Fibroblast of lung (primary cell): ENCODE measurements around the gene DLGAP1. TPM values are rescaled to one million over a fixed set of nuclear protein-coding genes. Genes with fewer than 3 reads are reported as not detected.
"Not testable (repeated sequence)": the region's sequence is repeated elsewhere in the genome, so short reads cannot be mapped to it uniquely, and the experiment has no call there.

Experiments
- DNase-seq, 2 donors: peaks; one replicate each; pipeline versions ENCODE4 v3.0.0 to v3.0.0-alpha.2; 2010; ENCODE audit warnings: low read depth in 2 of 2
- H2AFZ ChIP-seq: 2 replicates; pipeline ENCODE4 v1.5.1; 2012; ENCODE audit warnings: low read length, control low read depth, inconsistent platforms
- H3K27ac ChIP-seq: 2 replicates; pipeline ENCODE4 v1.5.1; 2011; ENCODE audit warnings: low read length, control low read depth; ENCODE audit not compliant: insufficient read depth
- H3K27me3 ChIP-seq: 2 replicates; pipeline ENCODE4 v1.5.1; 2011; ENCODE audit warnings: mild to moderate bottlenecking, low read length; ENCODE audit not compliant: control insufficient read depth, insufficient read depth
- H3K36me3 ChIP-seq: 2 replicates; pipeline ENCODE4 v1.5.1; 2011; ENCODE audit warnings: low read length; ENCODE audit not compliant: control insufficient read depth, insufficient read depth
- H3K4me1 ChIP-seq: 2 replicates; pipeline ENCODE4 v1.5.1; 2011; ENCODE audit warnings: low read length; ENCODE audit not compliant: control insufficient read depth, insufficient read depth; ENCODE audit errors: extremely low read depth
- H3K4me2 ChIP-seq: 2 replicates; pipeline ENCODE4 v1.5.1; 2011; ENCODE audit warnings: low read length, control low read depth; ENCODE audit not compliant: insufficient read depth; ENCODE audit errors: extremely low read depth
- H3K4me3 ChIP-seq, 4 experiments: fragments of 200-600 bp in 1 of 4; sonication (generic) in 1 of 4; replicated peaks in 1 of 4; 2 replicates each; pipeline ENCODE4 v1.5.1; 2011 to 2016; ENCODE audit warnings: low read length in 4 of 4, low read depth in 3 of 4, mild to moderate bottlenecking in 3 of 4, control low read depth in 2 of 4, inconsistent platforms in 1 of 4, mixed read lengths in 1 of 4; ENCODE audit not compliant: insufficient read depth in 1 of 4; ENCODE audit errors: control extremely low read depth in 1 of 4
- H3K79me2 ChIP-seq: 2 replicates; pipeline ENCODE4 v1.5.1; 2012; ENCODE audit warnings: mild to moderate bottlenecking, low read length, inconsistent platforms; ENCODE audit not compliant: control insufficient read depth, insufficient read depth
- H3K9ac ChIP-seq: 2 replicates; pipeline ENCODE4 v1.5.1; 2011; ENCODE audit warnings: mild to moderate bottlenecking, low read length, control low read depth; ENCODE audit not compliant: insufficient read depth
- H3K9me3 ChIP-seq: 2 replicates; pipeline ENCODE4 v1.5.1; 2012; ENCODE audit warnings: low read depth, low read length; ENCODE audit not compliant: control insufficient read depth, insufficient read depth
- H4K20me1 ChIP-seq: 2 replicates; pipeline ENCODE4 v1.5.1; 2011; ENCODE audit warnings: low read length; ENCODE audit not compliant: control insufficient read depth, insufficient read depth; ENCODE audit errors: extremely low read depth
- CTCF ChIP-seq, 2 donors: IDR thresholded peaks in 1 of 2; conservative IDR thresholded peaks in 1 of 2; 1 replicate in 1 of 2; 2 replicates in 1 of 2; pipeline ENCODE4 v1.5.1; 2011 to 2012; ENCODE audit warnings: low read length in 2 of 2, control low read depth in 1 of 2, inconsistent platforms in 1 of 2, low read depth in 1 of 2, mild to moderate bottlenecking in 1 of 2
- EZH2 ChIP-seq: IDR thresholded peaks from 2 replicates; pipeline ENCODE4 v1.5.1; 2012; ENCODE audit warnings: low read length, control low read depth, mild to moderate bottlenecking; ENCODE audit errors: missing control alignments
- polyA plus RNA-seq, 2 donors: library from polyadenylated mRNA; depleted of rRNA in 1 of 2; stranded (reverse) in 1 of 2; unstranded in 1 of 2; fragments of >200 nt; gene quantifications; 2 replicates each; pipeline ENCODE4 v1.2.1, GENCODE V29; 2011 to 2012; ENCODE audit warnings: missing spikeins in 1 of 2
- total RNA-seq: library from RNA; depleted of rRNA; stranded (reverse); fragments of >200 nt; gene quantifications from 2 replicates; pipeline ENCODE4 v1.2.1, GENCODE V29; 2014

The DLGAP1 gene
- total and polyA plus RNA-seq, 2 donors (not counting 1 experiment from before 2014, with no cell fraction given) = 0.16 to 0.17 TPM

- Histone ChIP-seq H2AFZ (no peak overlapping the region), H3K4me2 (no peak overlapping the region), H3K79me2 (no peaks in the 10 kb centered on the region), H3K27ac (peak overlapping the region; percentile 84), H3K9me3 (no peaks in the 10 kb centered on the region), H3K27me3 (no peaks in the 10 kb centered on the region), H3K9ac (no peak overlapping the region), H3K4me1 (peaks cover 19% of the 10 kb centered on the region), H4K20me1 (no peaks in the 10 kb centered on the region), H3K4me3 (no peak overlapping the region), H3K36me3 (no peaks in the 10 kb centered on the region)
- no peak for TF ChIP-seq CTCF (conservative IDR thresholded peaks at IDR 0.05 in 1 of 2, IDR thresholded peaks at IDR 0.05 in 1 of 2; ENCODE audit: low read depth in 1 of 2, low read length in 2 of 2)
- no peak for TF ChIP-seq EZH2
- DNase-seq = no peak
These were observed 803.8 kb downstream of the DLGAP1 start for GRCh38 chr18:3651266-3651665.

GRCh38 chr18:3650521-3651042, 804.5 kb downstream of the DLGAP1 start:
- not testable (repeated sequence) for H3K4me3 ChIP-seq, H3K79me2 ChIP-seq, H4K20me1 ChIP-seq, H3K9me3 ChIP-seq, H2AFZ ChIP-seq, H3K36me3 ChIP-seq, H3K27me3 ChIP-seq, H3K9ac ChIP-seq
- Histone ChIP-seq H3K4me2 (peak overlapping the region; percentile 23), H3K4me1 (peaks cover 19% of the 10 kb centered on the region), H3K27ac (peak overlapping the region; percentile 84)
- DNase-seq = peak in 1 of 2 donors; percentile 68

GRCh38 chr18:3649633-3650426, 805.3 kb downstream of the DLGAP1 start:
- peak; percentile 77 to 86 for DNase-seq
- no peaks in the 10 kb centered on the region for H3K79me2 ChIP-seq
- peak overlapping the region in 1 of 4 experiments; percentile 30 for H3K4me3 ChIP-seq
- H3K27ac ChIP-seq = peak overlapping the region; percentile 84
- TF ChIP-seq EZH2 (no peak), CTCF (conservative IDR thresholded peaks at IDR 0.05 in 1 of 2, IDR thresholded peaks at IDR 0.05 in 1 of 2; ENCODE audit: low read depth in 1 of 2, low read length in 2 of 2) (no peak)
- H3K9me3 ChIP-seq = no peaks in the 10 kb centered on the region
- peak overlapping the region; percentile 73 for H3K4me2 ChIP-seq
- H4K20me1 ChIP-seq = no peaks in the 10 kb centered on the region
- H3K4me1 ChIP-seq = peaks cover 19% of the 10 kb centered on the region
- H3K9ac ChIP-seq = no peak overlapping the region
- no peaks in the 10 kb centered on the region for H3K27me3 ChIP-seq
- no peak overlapping the region for H2AFZ ChIP-seq
- H3K36me3 ChIP-seq = no peaks in the 10 kb centered on the region
